GM23338 (cell line): ENCODE measurements around the gene STPG4. TPM values are rescaled to one million over a fixed set of nuclear protein-coding genes. Genes with fewer than 3 reads are reported as not detected.

ENCODE experiments used
- ATAC-seq: fragments of 200-7000 bp; cut with Tn5 transposase; 3 replicates; pipeline ENCODE4 v1.9.1; 2020
- DNase-seq: peaks from one replicate; pipeline ENCODE4 v3.0.0-alpha.2; 2015; ENCODE audit warnings: low spot score
- H2AFZ ChIP-seq: fragments of 200-600 bp; sonication (generic); 2 replicates; pipeline ENCODE4 v1.8.0; 2016; ENCODE audit warnings: antibody characterized with exemption, mild to moderate bottlenecking, moderate library complexity
- H3F3A ChIP-seq: fragments of 200-600 bp; sonication (generic); replicated peaks from 2 replicates; pipeline ENCODE4 v1.8.0; 2017; ENCODE audit warnings: antibody characterized with exemption, mixed run types, low read depth
- H3K27ac ChIP-seq: fragments of 200-600 bp; sonication (generic); 2 replicates; pipeline ENCODE4 v1.6.1; 2016; ENCODE audit warnings: low read depth
- H3K27me3 ChIP-seq: fragments of 200-600 bp; sonication (generic); 2 replicates; pipeline ENCODE4 v1.8.0; 2016; ENCODE audit warnings: mild to moderate bottlenecking, mixed run types, moderate library complexity; ENCODE audit not compliant: insufficient read depth
- H3K36me3 ChIP-seq: fragments of 200-600 bp; sonication (generic); 2 replicates; pipeline ENCODE4 v1.8.0; 2016; ENCODE audit warnings: mild to moderate bottlenecking; ENCODE audit not compliant: insufficient read depth
- H3K4me1 ChIP-seq: fragments of 200-600 bp; sonication (generic); 2 replicates; pipeline ENCODE4 v1.8.0; 2016; ENCODE audit warnings: mild to moderate bottlenecking, moderate library complexity; ENCODE audit not compliant: insufficient read depth
- H3K4me2 ChIP-seq: fragments of 200-600 bp; sonication (generic); 2 replicates; pipeline ENCODE4 v1.7.1; 2017; ENCODE audit warnings: mixed run types
- H3K4me3 ChIP-seq: fragments of 200-600 bp; sonication (generic); 2 replicates; pipeline ENCODE4 v1.6.1; 2016; ENCODE audit warnings: mixed run types
- H3K79me2 ChIP-seq: fragments of 200-600 bp; sonication (generic); replicated peaks from 2 replicates; pipeline ENCODE4 v1.8.0; 2017; ENCODE audit warnings: mild to moderate bottlenecking; ENCODE audit not compliant: insufficient read depth
- H3K9me2 ChIP-seq: fragments of 200-600 bp; sonication (generic); 2 replicates; pipeline ENCODE4 v1.8.0; 2017; ENCODE audit not compliant: insufficient read depth
- H4K20me1 ChIP-seq: fragments of 200-600 bp; sonication (generic); replicated peaks from 2 replicates; pipeline ENCODE4 v1.8.0; 2017; ENCODE audit warnings: mild to moderate bottlenecking; ENCODE audit not compliant: insufficient read depth
- H3K27ac Mint-ChIP-seq: 2 replicates; pipeline ENCODE4 v1.8.0; 2020; ENCODE audit warnings: inconsistent platforms, mild to moderate bottlenecking, moderate library complexity, mixed read lengths
- H3K27me3 Mint-ChIP-seq: 3 replicates; pipeline ENCODE4 v1.8.0; 2022; ENCODE audit warnings: low read depth, mild to moderate bottlenecking, moderate library complexity, mixed read lengths, inconsistent platforms; ENCODE audit not compliant: insufficient read depth, poor library complexity
- H3K36me3 Mint-ChIP-seq: 3 replicates; pipeline ENCODE4 v1.8.0; 2021; ENCODE audit warnings: low read depth, mild to moderate bottlenecking, inconsistent platforms, moderate library complexity, mixed read lengths
- H3K4me1 Mint-ChIP-seq: 3 replicates; pipeline ENCODE4 v1.8.0; 2020; ENCODE audit warnings: mild to moderate bottlenecking, inconsistent platforms, mixed read lengths
- H3K4me3 Mint-ChIP-seq: 3 replicates; pipeline ENCODE4 v1.8.0; 2021; ENCODE audit warnings: moderate library complexity, mild to moderate bottlenecking, inconsistent platforms, mixed read lengths
- H3K9me3 Mint-ChIP-seq: 3 replicates; pipeline ENCODE4 v1.8.0; 2020; ENCODE audit warnings: moderate library complexity, mild to moderate bottlenecking, inconsistent platforms, mixed read lengths
- CREB1 ChIP-seq: fragments of 250-450 bp; sonication (Bioruptor Pico); IDR thresholded peaks from 2 replicates; pipeline ENCODE4 v1.5.0; 2020; ENCODE audit warnings: low read depth, mild to moderate bottlenecking, moderate library complexity
- JUNB ChIP-seq: IDR thresholded peaks from one replicate; pipeline ENCODE4 v1.6.1; 2016; ENCODE audit warnings: antibody characterized with exemption; ENCODE audit not compliant: unreplicated experiment
- NANOG ChIP-seq: IDR thresholded peaks from 2 replicates; pipeline ENCODE4 v1.6.1; 2016; ENCODE audit warnings: antibody characterized with exemption, borderline replicate concordance
- STAT1 ChIP-seq: IDR thresholded peaks from one replicate; pipeline ENCODE4 v1.6.1; 2016; ENCODE audit warnings: antibody characterized with exemption; ENCODE audit not compliant: unreplicated experiment
- ZNF114 ChIP-seq: fragments of 250-450 bp; sonication (Bioruptor Pico); IDR thresholded peaks from 2 replicates; pipeline ENCODE4 v1.5.0; 2020; ENCODE audit warnings: mild to moderate bottlenecking, moderate library complexity
- polyA plus RNA-seq: library from polyadenylated mRNA; unstranded; fragments of >200 nt; fragmentation: Nextera tagmentation; extraction: Ambion mirVana; gene quantifications from 2 replicates; pipeline ENCODE4 v1.2.1, GENCODE V29; 2016
- total RNA-seq: library from RNA; depleted of rRNA; stranded (reverse); fragments of >200 nt; shearing (Covaris generic); gene quantifications from 2 replicates; pipeline ENCODE4 v1.2.3, GENCODE V29; 2014
- TF ChIP-seq, protein P1 (sequence below), 2 experiments: fragments of 200-600 bp in 1 of 2; sonication (generic) in 1 of 2; conservative IDR thresholded peaks; 2 replicates each; pipeline versions ENCODE4 v1.5.1 to v1.6.1; 2016 to 2017; ENCODE audit warnings: antibody characterized with exemption in 2 of 2, low read depth in 2 of 2, mild to moderate bottlenecking in 2 of 2, moderate library complexity in 1 of 2
- TF ChIP-seq, protein P2 (sequence below): fragments of 250-450 bp; sonication (Bioruptor Pico); IDR thresholded peaks from 2 replicates; pipeline ENCODE4 v1.5.0; 2020; ENCODE audit warnings: mild to moderate bottlenecking, moderate library complexity
- TF ChIP-seq, protein P3 (sequence below): IDR thresholded peaks from 2 replicates; pipeline ENCODE4 v1.6.1; 2016; ENCODE audit warnings: antibody characterized with exemption

The STPG4 gene
- total and polyA plus RNA-seq, 2 experiments from 2014 or later = 0.28 TPM; not detected in 1

DNA sequence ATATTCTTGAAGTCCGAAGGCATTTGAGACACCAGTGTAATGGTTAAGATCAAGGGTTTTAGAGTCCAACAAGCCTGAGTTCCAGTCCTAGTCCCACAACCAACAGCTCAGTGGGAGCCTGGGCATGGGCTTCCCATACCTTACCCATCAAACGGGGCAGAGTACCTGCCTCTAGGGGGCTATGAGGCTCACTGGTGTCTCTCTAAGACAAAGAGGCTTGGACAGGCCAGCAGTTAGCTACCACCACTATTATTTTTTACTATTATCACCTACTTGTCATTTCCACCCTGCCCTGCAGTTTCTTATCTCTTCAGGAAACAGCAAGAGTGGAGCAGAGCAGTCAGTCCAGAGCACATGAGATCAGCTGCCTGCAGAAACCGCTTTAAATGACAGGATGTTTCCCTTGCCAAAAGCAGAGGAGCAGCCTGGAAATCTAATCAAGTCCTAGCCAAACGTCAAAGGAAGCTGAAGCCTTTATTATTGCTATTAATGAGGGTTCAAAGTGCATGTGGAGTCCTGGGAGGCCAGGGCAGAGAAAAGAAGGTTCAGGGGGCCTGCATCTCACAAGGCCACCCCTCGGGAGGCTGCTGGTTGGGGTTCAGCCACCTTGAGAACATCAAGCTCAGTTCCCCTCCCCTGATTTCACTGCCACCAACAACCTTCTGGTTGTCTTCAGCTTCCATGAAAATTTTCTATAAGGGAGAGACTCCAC lies 66.6 kb downstream of the STPG4 start:
- H3K4me1 ChIP-seq = no peaks in the 10 kb centered on the region; the same call in 1 of the 2 replicates
- H3K4me3 ChIP-seq = no peak overlapping the region
- no peaks in the 10 kb centered on the region for H3K9me2 ChIP-seq
- Mint-ChIP-seq H3K9me3 (no peaks in the 10 kb centered on the region; the same call in 1 of the 3 replicates), H3K4me1 (peaks cover 21% of the 10 kb centered on the region), H3K27ac (no peak overlapping the region), H3K4me3 (no peak overlapping the region), H3K36me3 (no peaks in the 10 kb centered on the region; the same call in 2 of the 3 replicates), H3K27me3 (peaks cover 11% of the 10 kb centered on the region)
- no peaks in the 10 kb centered on the region; the same call in 1 of the 2 replicates for H3K27me3 ChIP-seq
- no peaks in the 10 kb centered on the region for H3F3A ChIP-seq
- ATAC-seq (peak; percentile 85), DNase-seq (peak; percentile 43)
- peak overlapping the region; percentile 52; the same call in 1 of the 2 replicates for H2AFZ ChIP-seq
- H3K36me3 ChIP-seq = no peaks in the 10 kb centered on the region
- no peaks in the 10 kb centered on the region for H3K79me2 ChIP-seq
- H3K4me2 ChIP-seq = no peak overlapping the region
- TF ChIP-seq, protein P1, sequence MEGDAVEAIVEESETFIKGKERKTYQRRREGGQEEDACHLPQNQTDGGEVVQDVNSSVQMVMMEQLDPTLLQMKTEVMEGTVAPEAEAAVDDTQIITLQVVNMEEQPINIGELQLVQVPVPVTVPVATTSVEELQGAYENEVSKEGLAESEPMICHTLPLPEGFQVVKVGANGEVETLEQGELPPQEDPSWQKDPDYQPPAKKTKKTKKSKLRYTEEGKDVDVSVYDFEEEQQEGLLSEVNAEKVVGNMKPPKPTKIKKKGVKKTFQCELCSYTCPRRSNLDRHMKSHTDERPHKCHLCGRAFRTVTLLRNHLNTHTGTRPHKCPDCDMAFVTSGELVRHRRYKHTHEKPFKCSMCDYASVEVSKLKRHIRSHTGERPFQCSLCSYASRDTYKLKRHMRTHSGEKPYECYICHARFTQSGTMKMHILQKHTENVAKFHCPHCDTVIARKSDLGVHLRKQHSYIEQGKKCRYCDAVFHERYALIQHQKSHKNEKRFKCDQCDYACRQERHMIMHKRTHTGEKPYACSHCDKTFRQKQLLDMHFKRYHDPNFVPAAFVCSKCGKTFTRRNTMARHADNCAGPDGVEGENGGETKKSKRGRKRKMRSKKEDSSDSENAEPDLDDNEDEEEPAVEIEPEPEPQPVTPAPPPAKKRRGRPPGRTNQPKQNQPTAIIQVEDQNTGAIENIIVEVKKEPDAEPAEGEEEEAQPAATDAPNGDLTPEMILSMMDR (conservative IDR thresholded peaks at IDR 0.05; ENCODE audit: low read depth in 2 of 2) = peak; percentile 33 to 48; a peak in 3 of 4 replicates
- no peak for TF ChIP-seq CREB1 (CRISPR knock-in tag)
- H4K20me1 ChIP-seq = no peaks in the 10 kb centered on the region
- no peak overlapping the region for H3K27ac ChIP-seq

DNA sequence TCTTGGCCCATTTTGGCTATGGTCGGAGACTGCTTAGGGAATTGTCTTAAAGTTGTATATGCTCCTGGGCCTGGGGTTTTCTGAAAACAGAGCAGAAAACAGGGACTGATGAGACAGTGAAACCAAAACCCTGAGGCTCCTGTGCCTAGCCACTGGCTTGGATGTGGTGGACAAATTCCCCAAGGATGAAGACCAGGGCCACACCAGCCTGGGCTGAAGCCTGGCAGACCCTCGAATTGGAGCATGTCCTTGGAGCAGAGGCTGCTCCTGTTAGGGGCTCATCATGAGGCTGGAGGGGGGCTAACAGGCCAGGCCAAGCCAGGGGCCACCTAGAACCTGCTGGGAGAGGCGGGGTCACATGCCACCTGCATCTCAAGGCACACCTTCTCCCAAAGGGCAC lies 68.1 kb downstream of the STPG4 start:
- H3K4me1 ChIP-seq = no peaks in the 10 kb centered on the region; the same call in 1 of the 2 replicates
- no peak overlapping the region for H3K27ac ChIP-seq
- Mint-ChIP-seq H3K27ac (no peak overlapping the region), H3K4me1 (peaks cover 21% of the 10 kb centered on the region), H3K36me3 (no peaks in the 10 kb centered on the region; the same call in 2 of the 3 replicates), H3K27me3 (peaks cover 16% of the 10 kb centered on the region), H3K4me3 (no peak overlapping the region), H3K9me3 (no peaks in the 10 kb centered on the region; the same call in 1 of the 3 replicates)
- H3K9me2 ChIP-seq = no peaks in the 10 kb centered on the region
- no peaks in the 10 kb centered on the region; the same call in 1 of the 2 replicates for H3K27me3 ChIP-seq
- no peaks in the 10 kb centered on the region for H3F3A ChIP-seq
- H3K79me2 ChIP-seq = no peaks in the 10 kb centered on the region
- no peaks in the 10 kb centered on the region for H4K20me1 ChIP-seq
- no peak overlapping the region for H3K4me3 ChIP-seq
- ATAC-seq (no peak), DNase-seq (no peak)
- H3K4me2 ChIP-seq = no peak overlapping the region
- H3K36me3 ChIP-seq = no peaks in the 10 kb centered on the region
- no peak overlapping the region for H2AFZ ChIP-seq
- TF ChIP-seq, protein P2, sequence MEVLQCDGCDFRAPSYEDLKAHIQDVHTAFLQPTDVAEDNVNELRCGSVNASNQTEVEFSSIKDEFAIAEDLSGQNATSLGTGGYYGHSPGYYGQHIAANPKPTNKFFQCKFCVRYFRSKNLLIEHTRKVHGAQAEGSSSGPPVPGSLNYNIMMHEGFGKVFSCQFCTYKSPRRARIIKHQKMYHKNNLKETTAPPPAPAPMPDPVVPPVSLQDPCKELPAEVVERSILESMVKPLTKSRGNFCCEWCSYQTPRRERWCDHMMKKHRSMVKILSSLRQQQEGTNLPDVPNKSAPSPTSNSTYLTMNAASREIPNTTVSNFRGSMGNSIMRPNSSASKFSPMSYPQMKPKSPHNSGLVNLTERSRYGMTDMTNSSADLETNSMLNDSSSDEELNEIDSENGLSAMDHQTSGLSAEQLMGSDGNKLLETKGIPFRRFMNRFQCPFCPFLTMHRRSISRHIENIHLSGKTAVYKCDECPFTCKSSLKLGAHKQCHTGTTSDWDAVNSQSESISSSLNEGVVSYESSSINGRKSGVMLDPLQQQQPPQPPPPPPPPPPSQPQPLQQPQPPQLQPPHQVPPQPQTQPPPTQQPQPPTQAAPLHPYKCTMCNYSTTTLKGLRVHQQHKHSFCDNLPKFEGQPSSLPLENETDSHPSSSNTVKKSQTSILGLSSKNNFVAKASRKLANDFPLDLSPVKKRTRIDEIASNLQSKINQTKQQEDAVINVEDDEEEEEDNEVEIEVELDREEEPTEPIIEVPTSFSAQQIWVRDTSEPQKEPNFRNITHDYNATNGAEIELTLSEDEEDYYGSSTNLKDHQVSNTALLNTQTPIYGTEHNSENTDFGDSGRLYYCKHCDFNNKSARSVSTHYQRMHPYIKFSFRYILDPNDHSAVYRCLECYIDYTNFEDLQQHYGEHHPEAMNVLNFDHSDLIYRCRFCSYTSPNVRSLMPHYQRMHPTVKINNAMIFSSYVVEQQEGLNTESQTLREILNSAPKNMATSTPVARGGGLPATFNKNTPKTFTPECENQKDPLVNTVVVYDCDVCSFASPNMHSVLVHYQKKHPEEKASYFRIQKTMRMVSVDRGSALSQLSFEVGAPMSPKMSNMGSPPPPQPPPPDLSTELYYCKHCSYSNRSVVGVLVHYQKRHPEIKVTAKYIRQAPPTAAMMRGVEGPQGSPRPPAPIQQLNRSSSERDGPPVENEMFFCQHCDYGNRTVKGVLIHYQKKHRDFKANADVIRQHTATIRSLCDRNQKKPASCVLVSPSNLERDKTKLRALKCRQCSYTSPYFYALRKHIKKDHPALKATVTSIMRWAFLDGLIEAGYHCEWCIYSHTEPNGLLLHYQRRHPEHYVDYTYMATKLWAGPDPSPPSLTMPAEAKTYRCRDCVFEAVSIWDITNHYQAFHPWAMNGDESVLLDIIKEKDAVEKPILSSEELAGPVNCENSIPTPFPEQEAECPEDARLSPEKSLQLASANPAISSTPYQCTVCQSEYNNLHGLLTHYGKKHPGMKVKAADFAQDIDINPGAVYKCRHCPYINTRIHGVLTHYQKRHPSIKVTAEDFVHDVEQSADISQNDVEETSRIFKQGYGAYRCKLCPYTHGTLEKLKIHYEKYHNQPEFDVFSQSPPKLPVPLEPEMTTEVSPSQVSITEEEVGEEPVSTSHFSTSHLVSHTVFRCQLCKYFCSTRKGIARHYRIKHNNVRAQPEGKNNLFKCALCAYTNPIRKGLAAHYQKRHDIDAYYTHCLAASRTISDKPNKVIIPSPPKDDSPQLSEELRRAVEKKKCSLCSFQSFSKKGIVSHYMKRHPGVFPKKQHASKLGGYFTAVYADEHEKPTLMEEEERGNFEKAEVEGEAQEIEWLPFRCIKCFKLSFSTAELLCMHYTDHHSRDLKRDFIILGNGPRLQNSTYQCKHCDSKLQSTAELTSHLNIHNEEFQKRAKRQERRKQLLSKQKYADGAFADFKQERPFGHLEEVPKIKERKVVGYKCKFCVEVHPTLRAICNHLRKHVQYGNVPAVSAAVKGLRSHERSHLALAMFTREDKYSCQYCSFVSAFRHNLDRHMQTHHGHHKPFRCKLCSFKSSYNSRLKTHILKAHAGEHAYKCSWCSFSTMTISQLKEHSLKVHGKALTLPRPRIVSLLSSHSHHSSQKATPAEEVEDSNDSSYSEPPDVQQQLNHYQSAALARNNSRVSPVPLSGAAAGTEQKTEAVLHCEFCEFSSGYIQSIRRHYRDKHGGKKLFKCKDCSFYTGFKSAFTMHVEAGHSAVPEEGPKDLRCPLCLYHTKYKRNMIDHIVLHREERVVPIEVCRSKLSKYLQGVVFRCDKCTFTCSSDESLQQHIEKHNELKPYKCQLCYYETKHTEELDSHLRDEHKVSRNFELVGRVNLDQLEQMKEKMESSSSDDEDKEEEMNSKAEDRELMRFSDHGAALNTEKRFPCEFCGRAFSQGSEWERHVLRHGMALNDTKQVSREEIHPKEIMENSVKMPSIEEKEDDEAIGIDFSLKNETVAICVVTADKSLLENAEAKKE (CRISPR knock-in tag) = no peak
- TF ChIP-seq, protein P3, sequence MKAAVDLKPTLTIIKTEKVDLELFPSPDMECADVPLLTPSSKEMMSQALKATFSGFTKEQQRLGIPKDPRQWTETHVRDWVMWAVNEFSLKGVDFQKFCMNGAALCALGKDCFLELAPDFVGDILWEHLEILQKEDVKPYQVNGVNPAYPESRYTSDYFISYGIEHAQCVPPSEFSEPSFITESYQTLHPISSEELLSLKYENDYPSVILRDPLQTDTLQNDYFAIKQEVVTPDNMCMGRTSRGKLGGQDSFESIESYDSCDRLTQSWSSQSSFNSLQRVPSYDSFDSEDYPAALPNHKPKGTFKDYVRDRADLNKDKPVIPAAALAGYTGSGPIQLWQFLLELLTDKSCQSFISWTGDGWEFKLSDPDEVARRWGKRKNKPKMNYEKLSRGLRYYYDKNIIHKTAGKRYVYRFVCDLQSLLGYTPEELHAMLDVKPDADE = no peak
- no peak for TF ChIP-seq CREB1 (CRISPR knock-in tag)
- no peak for TF ChIP-seq JUNB
- no peak for TF ChIP-seq NANOG
- no peak for TF ChIP-seq STAT1
- TF ChIP-seq, protein P1 (conservative IDR thresholded peaks at IDR 0.05; ENCODE audit: low read depth in 2 of 2) = no peak
- TF ChIP-seq ZNF114 (CRISPR knock-in tag) = no peak
